MM.1S (cell line): ENCODE measurements around the gene MRPS26.

Experiments
- DNase-seq: peaks from one replicate; pipeline ENCODE4 v3.0.0-alpha.2; 2015
- H2AFZ ChIP-seq: fragments of 300-600 bp; sonication (generic); 2 replicates; pipeline ENCODE4 v1.6.0; 2016; ENCODE audit warnings: antibody characterized with exemption, low read length
- H3F3A ChIP-seq: fragments of 300-600 bp; sonication (generic); 2 replicates; pipeline ENCODE4 v1.6.1; 2016; ENCODE audit warnings: mild to moderate bottlenecking, antibody characterized with exemption, low read length, moderate library complexity, mixed read lengths; ENCODE audit not compliant: insufficient read depth
- H3K27ac ChIP-seq: fragments of 300-600 bp; sonication (generic); 2 replicates; pipeline ENCODE4 v1.5.1; 2016; ENCODE audit warnings: mild to moderate bottlenecking, low read length
- H3K27me3 ChIP-seq: fragments of 300-600 bp; sonication (generic); replicated peaks from 2 replicates; pipeline ENCODE4 v1.6.0; 2016; ENCODE audit warnings: low read length; ENCODE audit not compliant: insufficient read depth
- H3K36me3 ChIP-seq: fragments of 300-600 bp; sonication (generic); replicated peaks from 2 replicates; pipeline ENCODE4 v1.6.1; 2016; ENCODE audit warnings: mild to moderate bottlenecking, low read length, mixed read lengths; ENCODE audit not compliant: insufficient read depth
- H3K4me1 ChIP-seq: fragments of 300-600 bp; sonication (generic); 2 replicates; pipeline ENCODE4 v1.6.1; 2016; ENCODE audit warnings: low read length, mixed read lengths
- H3K4me2 ChIP-seq: fragments of 300-600 bp; sonication (generic); 2 replicates; pipeline ENCODE4 v1.6.0; 2016; ENCODE audit warnings: low read depth, low read length
- H3K4me3 ChIP-seq: fragments of 300-600 bp; sonication (generic); 2 replicates; pipeline ENCODE4 v1.5.1; 2016; ENCODE audit warnings: low read length, mixed read lengths
- H3K79me2 ChIP-seq: fragments of 300-600 bp; sonication (generic); 2 replicates; pipeline ENCODE4 v1.6.1; 2016; ENCODE audit warnings: mixed run types, low read length, mixed read lengths
- H3K9ac ChIP-seq: fragments of 300-600 bp; sonication (generic); 2 replicates; pipeline ENCODE4 v1.6.1; 2016; ENCODE audit warnings: low read length, mixed read lengths
- H3K9me2 ChIP-seq: fragments of 300-600 bp; sonication (generic); replicated peaks from 2 replicates; pipeline ENCODE4 v1.6.1; 2016; ENCODE audit warnings: mild to moderate bottlenecking, low read length, mixed read lengths; ENCODE audit not compliant: insufficient read depth
- H3K9me3 ChIP-seq: fragments of 300-600 bp; sonication (generic); replicated peaks from 2 replicates; pipeline ENCODE4 v1.6.1; 2016; ENCODE audit warnings: mild to moderate bottlenecking, low read length, mixed read lengths; ENCODE audit not compliant: insufficient read depth
- H4K20me1 ChIP-seq: fragments of 300-600 bp; sonication (generic); 2 replicates; pipeline ENCODE4 v1.6.1; 2016; ENCODE audit warnings: mild to moderate bottlenecking, low read length, moderate library complexity, mixed read lengths; ENCODE audit not compliant: insufficient read depth
- EZH2 ChIP-seq: fragments of 300-600 bp; sonication (generic); optimal IDR thresholded peaks from 2 replicates; pipeline ENCODE3; 2017; ENCODE audit warnings: low read depth, mild to moderate bottlenecking, antibody characterized with exemption, low read length, mixed read lengths
- EZH2phosphoT487 ChIP-seq: fragments of 300-600 bp; sonication (generic); IDR thresholded peaks from 2 replicates; pipeline ENCODE4 v1.6.1; 2018; ENCODE audit warnings: antibody characterized with exemption, low read length
- TF ChIP-seq, protein P1 (sequence below): fragments of 300-600 bp; sonication (generic); IDR thresholded peaks from 2 replicates; pipeline ENCODE4 v1.5.1; 2016; ENCODE audit warnings: antibody characterized with exemption, low read length, mixed read lengths

MRPS26 gene

GRCh38 chr20:3038454-3038853 is 7.4 kb upstream of the MRPS26 start:
- Histone ChIP-seq H3K4me3 (no peak overlapping the region), H3K9ac (no peak overlapping the region), H3F3A (no peaks in the 10 kb centered on the region), H3K27me3 (no peaks in the 10 kb centered on the region), H3K4me1 (no peaks in the 10 kb centered on the region), H3K79me2 (no peaks in the 10 kb centered on the region), H3K36me3 (peaks cover 4% of the 10 kb centered on the region; the same call in 1 of the 2 replicates), H3K9me2 (no peaks in the 10 kb centered on the region), H3K4me2 (no peak overlapping the region), H3K9me3 (no peaks in the 10 kb centered on the region), H4K20me1 (no peaks in the 10 kb centered on the region), H3K27ac (no peak overlapping the region), H2AFZ (no peak overlapping the region)
- TF ChIP-seq EZH2phosphoT487 (no peak), EZH2 (no peak)
- TF ChIP-seq, protein P1, sequence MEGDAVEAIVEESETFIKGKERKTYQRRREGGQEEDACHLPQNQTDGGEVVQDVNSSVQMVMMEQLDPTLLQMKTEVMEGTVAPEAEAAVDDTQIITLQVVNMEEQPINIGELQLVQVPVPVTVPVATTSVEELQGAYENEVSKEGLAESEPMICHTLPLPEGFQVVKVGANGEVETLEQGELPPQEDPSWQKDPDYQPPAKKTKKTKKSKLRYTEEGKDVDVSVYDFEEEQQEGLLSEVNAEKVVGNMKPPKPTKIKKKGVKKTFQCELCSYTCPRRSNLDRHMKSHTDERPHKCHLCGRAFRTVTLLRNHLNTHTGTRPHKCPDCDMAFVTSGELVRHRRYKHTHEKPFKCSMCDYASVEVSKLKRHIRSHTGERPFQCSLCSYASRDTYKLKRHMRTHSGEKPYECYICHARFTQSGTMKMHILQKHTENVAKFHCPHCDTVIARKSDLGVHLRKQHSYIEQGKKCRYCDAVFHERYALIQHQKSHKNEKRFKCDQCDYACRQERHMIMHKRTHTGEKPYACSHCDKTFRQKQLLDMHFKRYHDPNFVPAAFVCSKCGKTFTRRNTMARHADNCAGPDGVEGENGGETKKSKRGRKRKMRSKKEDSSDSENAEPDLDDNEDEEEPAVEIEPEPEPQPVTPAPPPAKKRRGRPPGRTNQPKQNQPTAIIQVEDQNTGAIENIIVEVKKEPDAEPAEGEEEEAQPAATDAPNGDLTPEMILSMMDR = no peak
- DNase-seq = no peak

GRCh38 chr20:3039426-3039825 is 6.4 kb upstream of the MRPS26 start:
- H3K79me2 ChIP-seq = no peaks in the 10 kb centered on the region
- H2AFZ ChIP-seq = no peak overlapping the region
- no peaks in the 10 kb centered on the region for H3K4me1 ChIP-seq
- H3K4me3 ChIP-seq = no peak overlapping the region
- H3K36me3 ChIP-seq = peaks cover 4% of the 10 kb centered on the region; the same call in 1 of the 2 replicates
- H3K27ac ChIP-seq = no peak overlapping the region
- H3K9me3 ChIP-seq = no peaks in the 10 kb centered on the region
- H3K27me3 ChIP-seq = no peaks in the 10 kb centered on the region
- no peaks in the 10 kb centered on the region for H4K20me1 ChIP-seq
- H3F3A ChIP-seq = no peaks in the 10 kb centered on the region
- no peak overlapping the region for H3K4me2 ChIP-seq
- H3K9me2 ChIP-seq = no peaks in the 10 kb centered on the region
- H3K9ac ChIP-seq = no peak overlapping the region
- TF ChIP-seq, protein P1 = no peak
- TF ChIP-seq EZH2 (no peak), EZH2phosphoT487 (no peak)
- no peak for DNase-seq

DNA sequence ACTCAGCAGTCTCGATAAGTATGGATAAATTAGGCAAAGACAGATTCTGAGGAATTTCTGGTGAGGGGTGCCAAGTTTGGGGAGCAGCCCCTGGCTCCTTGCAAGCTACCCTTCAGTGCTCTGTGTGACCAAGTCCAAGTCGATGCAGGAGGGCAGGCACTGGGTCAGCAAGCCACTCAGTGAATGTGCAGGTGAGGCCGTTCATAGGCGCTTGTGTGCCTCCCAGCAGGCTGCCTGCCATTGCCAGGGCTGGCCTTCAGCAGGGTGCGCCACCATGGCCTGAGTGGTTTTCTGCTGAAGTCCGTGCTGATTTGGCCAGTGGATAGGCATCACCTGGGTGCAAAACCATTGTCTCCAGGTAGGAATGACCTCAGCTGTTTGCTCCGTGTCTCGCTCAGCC is 5.8 kb upstream of the MRPS26 start:
- Histone ChIP-seq H3K4me3 (no peak overlapping the region), H3K27ac (no peak overlapping the region), H3K4me2 (no peak overlapping the region), H3K36me3 (peaks cover 4% of the 10 kb centered on the region; the same call in 1 of the 2 replicates), H3K9me3 (no peaks in the 10 kb centered on the region), H3K9me2 (no peaks in the 10 kb centered on the region), H3K4me1 (no peaks in the 10 kb centered on the region), H3K9ac (no peak overlapping the region), H4K20me1 (no peaks in the 10 kb centered on the region), H3K27me3 (no peaks in the 10 kb centered on the region), H3F3A (no peaks in the 10 kb centered on the region), H3K79me2 (no peaks in the 10 kb centered on the region), H2AFZ (no peak overlapping the region)
- DNase-seq = no peak
- TF ChIP-seq EZH2 (no peak), EZH2phosphoT487 (no peak)
- TF ChIP-seq, protein P1 = no peak
